ENCODE results near the gene NOP58. TPM values are rescaled to one million over a fixed set of nuclear protein-coding genes. Genes with fewer than 3 reads are reported as not detected.
A peak's percentile ranks its signal among the peaks of the same experiment; 100 is the strongest.

Gene NOP58
- total and polyA plus RNA-seq, 2 donors (not counting 1 experiment from before 2014, with no cell fraction given), result 58.2 to 138 TPM

- Histone ChIP-seq H3K27ac (ENCODE audit: low read length in 2 of 2) (no peak overlapping the region), H4K20me1 (ENCODE audit: control insufficient read depth, insufficient read depth, low read length, poor library complexity, severe bottlenecking) (peaks cover 4% of the 10 kb centered on the region), H2AFZ (ENCODE audit: insufficient read depth, low read depth, low read length, poor library complexity, severe bottlenecking) (no peak overlapping the region), H3K9ac (ENCODE audit: low read length) (no peak overlapping the region), H3K36me3 (replicated peaks in 1 of 2; ENCODE audit: control extremely low read depth in 1 of 2, control insufficient read depth in 1 of 2, extremely low read depth in 1 of 2, insufficient read depth in 2 of 2, low read length in 1 of 2) (no peaks in the 10 kb centered on the region), H3K4me2 (replicated peaks; ENCODE audit: low read depth, low read length, poor library complexity, severe bottlenecking) (no peak overlapping the region), H3K4me1 (ENCODE audit: control insufficient read depth in 2 of 2, insufficient read depth in 2 of 2, low read length in 2 of 2) (peaks cover under 1 to 5% of the 10 kb centered on the region in 2 donors), H3K9me3 (ENCODE audit: control extremely low read depth in 1 of 3, control insufficient read depth in 2 of 3, insufficient read depth in 1 of 3, low read length in 2 of 3) (no peaks in the 10 kb centered on the region), H3K4me3 (ENCODE audit: control extremely low read depth in 1 of 5, extremely low read depth in 1 of 5, insufficient read depth in 1 of 5, low read depth in 2 of 5, low read length in 4 of 5) (no peak overlapping the region), H3K27me3 (replicated peaks in 1 of 4; ENCODE audit: control extremely low read depth in 1 of 4, control insufficient read depth in 3 of 4, insufficient read depth in 4 of 4, low read length in 3 of 4) (no peaks in the 10 kb centered on the region), H3K79me2 (ENCODE audit: control insufficient read depth, insufficient read depth, low read length) (peaks cover 11% of the 10 kb centered on the region)
- Mint-ChIP-seq H3K9me3 (ENCODE audit: insufficient read depth) (no peaks in the 10 kb centered on the region), H3K4me3 (no peak overlapping the region), H3K4me1 (no peaks in the 10 kb centered on the region), H3K27me3 (no peaks in the 10 kb centered on the region), H3K27ac (no peak overlapping the region)
- intact Hi-C loops (cut with micrococcal nuclease), result loop anchor here (10.0 kb wide), 4 partner anchors 477 to 1397 kb away; partner anchors contain the start of genes ALS2, CLK1 and NBEAL1
- DNase-seq, result no peak
- no peak for TF ChIP-seq CTCF (IDR thresholded peaks at IDR 0.05)
- TF ChIP-seq EZH2 (IDR thresholded peaks at IDR 0.05; ENCODE audit: borderline replicate concordance, insufficient read depth, low read depth, low read length, poor library complexity, severe bottlenecking), result no peak
- ChIA-PET CTCF (no interaction called here), POLR2A (no interaction called here)
- no peak for ATAC-seq (ENCODE audit: low read depth)
- 100% methylated on average over 1 of the region's 4 CpGs for WGBS (ENCODE audit: insufficient coverage)
These were observed 4.0 kb upstream of the NOP58 start for GRCh38 chr2:202261531-202261930.

- Histone ChIP-seq H3K4me2 (replicated peaks; ENCODE audit: low read depth, low read length, poor library complexity, severe bottlenecking) (peak overlapping the region; percentile 77), H4K20me1 (ENCODE audit: control insufficient read depth, insufficient read depth, low read length, poor library complexity, severe bottlenecking) (peaks cover 61% of the 10 kb centered on the region), H3K4me3 (ENCODE audit: control extremely low read depth in 1 of 5, extremely low read depth in 1 of 5, insufficient read depth in 1 of 5, low read depth in 2 of 5, low read length in 4 of 5) (peak overlapping the region; percentile 70 to 100 (median 97)), H3K79me2 (ENCODE audit: control insufficient read depth, insufficient read depth, low read length) (peaks cover 70% of the 10 kb centered on the region), H2AFZ (ENCODE audit: insufficient read depth, low read depth, low read length, poor library complexity, severe bottlenecking) (no peak overlapping the region), H3K9ac (ENCODE audit: low read length) (peak overlapping the region; percentile 99), H3K27ac (ENCODE audit: low read length in 2 of 2) (peak overlapping the region in 1 of 2 donors; percentile 93), H3K27me3 (replicated peaks in 1 of 4; ENCODE audit: control extremely low read depth in 1 of 4, control insufficient read depth in 3 of 4, insufficient read depth in 4 of 4, low read length in 3 of 4) (no peaks in the 10 kb centered on the region), H3K36me3 (replicated peaks in 1 of 2; ENCODE audit: control extremely low read depth in 1 of 2, control insufficient read depth in 1 of 2, extremely low read depth in 1 of 2, insufficient read depth in 2 of 2, low read length in 1 of 2) (no peaks in the 10 kb centered on the region), H3K9me3 (ENCODE audit: control extremely low read depth in 1 of 3, control insufficient read depth in 2 of 3, insufficient read depth in 1 of 3, low read length in 2 of 3) (no peaks in the 10 kb centered on the region), H3K4me1 (ENCODE audit: control insufficient read depth in 2 of 2, insufficient read depth in 2 of 2, low read length in 2 of 2) (peaks cover 28 to 47% of the 10 kb centered on the region in 2 donors)
- ChIA-PET CTCF (interaction anchor here (0.7 kb wide), 1 partner anchor 465 kb away, joined by 3 read pairs; no protein-coding TSS in a partner anchor), POLR2A (interaction anchor here (1.1 kb wide), 1 partner anchor 29 kb away, joined by 3 read pairs; the partner anchor contains the start of gene SUMO1)
- intact Hi-C loops (cut with micrococcal nuclease), result loop anchor here (2.0 to 10.0 kb wide), 6 partner anchors 109 to 1403 kb away; partner anchors contain the start of genes ALS2, BMPR2, CLK1 and NBEAL1
- Mint-ChIP-seq H3K4me3 (no peak overlapping the region), H3K4me1 (peaks cover 31% of the 10 kb centered on the region), H3K9me3 (ENCODE audit: insufficient read depth) (no peaks in the 10 kb centered on the region), H3K27ac (peak overlapping the region; percentile 82), H3K27me3 (no peaks in the 10 kb centered on the region)
- ATAC-seq (ENCODE audit: low read depth) (no peak), DNase-seq (no peak)
- TF ChIP-seq EZH2 (IDR thresholded peaks at IDR 0.05; ENCODE audit: borderline replicate concordance, insufficient read depth, low read depth, low read length, poor library complexity, severe bottlenecking) (no peak), CTCF (IDR thresholded peaks at IDR 0.05) (no peak)
- WGBS (ENCODE audit: insufficient coverage), result 6% methylated on average over 5 of the region's 9 CpGs
These were observed 1.9 kb downstream of the NOP58 start for GRCh38 chr2:202267495-202267894.

Data from B cell (primary cell).